Measurements from ENCODE around the gene TBC1D4.

DNA sequence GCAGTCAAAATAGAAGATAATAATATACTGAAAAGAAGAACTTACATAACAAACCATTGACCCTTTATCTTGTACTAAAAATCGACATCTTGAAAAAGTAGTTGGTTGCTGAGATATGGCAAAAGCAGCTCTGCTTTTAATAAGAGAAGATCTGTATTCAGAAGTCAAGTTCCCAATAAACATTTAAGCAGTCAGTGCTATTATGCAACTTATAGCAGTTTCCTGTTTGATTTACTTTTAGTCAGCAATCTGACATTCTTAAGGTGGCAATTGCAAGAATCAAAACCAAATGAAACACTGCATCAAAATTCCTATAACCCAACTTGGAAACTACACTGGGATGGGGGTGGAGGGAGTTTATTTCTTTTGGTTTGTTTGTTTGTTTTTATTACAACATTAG, 165.5 kb downstream of the TBC1D4 start:
- TF ChIP-seq, protein P1, sequence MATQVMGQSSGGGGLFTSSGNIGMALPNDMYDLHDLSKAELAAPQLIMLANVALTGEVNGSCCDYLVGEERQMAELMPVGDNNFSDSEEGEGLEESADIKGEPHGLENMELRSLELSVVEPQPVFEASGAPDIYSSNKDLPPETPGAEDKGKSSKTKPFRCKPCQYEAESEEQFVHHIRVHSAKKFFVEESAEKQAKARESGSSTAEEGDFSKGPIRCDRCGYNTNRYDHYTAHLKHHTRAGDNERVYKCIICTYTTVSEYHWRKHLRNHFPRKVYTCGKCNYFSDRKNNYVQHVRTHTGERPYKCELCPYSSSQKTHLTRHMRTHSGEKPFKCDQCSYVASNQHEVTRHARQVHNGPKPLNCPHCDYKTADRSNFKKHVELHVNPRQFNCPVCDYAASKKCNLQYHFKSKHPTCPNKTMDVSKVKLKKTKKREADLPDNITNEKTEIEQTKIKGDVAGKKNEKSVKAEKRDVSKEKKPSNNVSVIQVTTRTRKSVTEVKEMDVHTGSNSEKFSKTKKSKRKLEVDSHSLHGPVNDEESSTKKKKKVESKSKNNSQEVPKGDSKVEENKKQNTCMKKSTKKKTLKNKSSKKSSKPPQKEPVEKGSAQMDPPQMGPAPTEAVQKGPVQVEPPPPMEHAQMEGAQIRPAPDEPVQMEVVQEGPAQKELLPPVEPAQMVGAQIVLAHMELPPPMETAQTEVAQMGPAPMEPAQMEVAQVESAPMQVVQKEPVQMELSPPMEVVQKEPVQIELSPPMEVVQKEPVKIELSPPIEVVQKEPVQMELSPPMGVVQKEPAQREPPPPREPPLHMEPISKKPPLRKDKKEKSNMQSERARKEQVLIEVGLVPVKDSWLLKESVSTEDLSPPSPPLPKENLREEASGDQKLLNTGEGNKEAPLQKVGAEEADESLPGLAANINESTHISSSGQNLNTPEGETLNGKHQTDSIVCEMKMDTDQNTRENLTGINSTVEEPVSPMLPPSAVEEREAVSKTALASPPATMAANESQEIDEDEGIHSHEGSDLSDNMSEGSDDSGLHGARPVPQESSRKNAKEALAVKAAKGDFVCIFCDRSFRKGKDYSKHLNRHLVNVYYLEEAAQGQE (IDR thresholded peaks at IDR 0.05; ENCODE audit: unreplicated experiment) = no peak
- no peak for TF ChIP-seq JUNB (IDR thresholded peaks at IDR 0.05; ENCODE audit: unreplicated experiment)
- no peak for TF ChIP-seq EZH2phosphoT487 (IDR thresholded peaks at IDR 0.05; ENCODE audit: unreplicated experiment)
- TF ChIP-seq, protein P2, sequence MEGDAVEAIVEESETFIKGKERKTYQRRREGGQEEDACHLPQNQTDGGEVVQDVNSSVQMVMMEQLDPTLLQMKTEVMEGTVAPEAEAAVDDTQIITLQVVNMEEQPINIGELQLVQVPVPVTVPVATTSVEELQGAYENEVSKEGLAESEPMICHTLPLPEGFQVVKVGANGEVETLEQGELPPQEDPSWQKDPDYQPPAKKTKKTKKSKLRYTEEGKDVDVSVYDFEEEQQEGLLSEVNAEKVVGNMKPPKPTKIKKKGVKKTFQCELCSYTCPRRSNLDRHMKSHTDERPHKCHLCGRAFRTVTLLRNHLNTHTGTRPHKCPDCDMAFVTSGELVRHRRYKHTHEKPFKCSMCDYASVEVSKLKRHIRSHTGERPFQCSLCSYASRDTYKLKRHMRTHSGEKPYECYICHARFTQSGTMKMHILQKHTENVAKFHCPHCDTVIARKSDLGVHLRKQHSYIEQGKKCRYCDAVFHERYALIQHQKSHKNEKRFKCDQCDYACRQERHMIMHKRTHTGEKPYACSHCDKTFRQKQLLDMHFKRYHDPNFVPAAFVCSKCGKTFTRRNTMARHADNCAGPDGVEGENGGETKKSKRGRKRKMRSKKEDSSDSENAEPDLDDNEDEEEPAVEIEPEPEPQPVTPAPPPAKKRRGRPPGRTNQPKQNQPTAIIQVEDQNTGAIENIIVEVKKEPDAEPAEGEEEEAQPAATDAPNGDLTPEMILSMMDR (conservative IDR thresholded peaks at IDR 0.05; ENCODE audit: low read depth in 2 of 2) = no peak
- TF ChIP-seq ETS1 (IDR thresholded peaks at IDR 0.05) = no peak
- no peak for TF ChIP-seq EZH2 (IDR thresholded peaks at IDR 0.05; ENCODE audit: low read depth, unreplicated experiment)
- TF ChIP-seq ZNF331 (CRISPR knock-in tag; IDR thresholded peaks at IDR 0.05; ENCODE audit: low read depth) = no peak
- TF ChIP-seq STAT1 (IDR thresholded peaks at IDR 0.05; ENCODE audit: unreplicated experiment) = no peak
- TF ChIP-seq CREB1 (CRISPR knock-in tag; IDR thresholded peaks at IDR 0.05; ENCODE audit: low read depth) = no peak
- TF ChIP-seq NANOG (IDR thresholded peaks at IDR 0.05; ENCODE audit: borderline replicate concordance) = no peak
